BE2C (cell line): ENCODE results near the gene PHYHD1.

ENCODE experiments used
- DNase-seq: peaks from one replicate; pipeline ENCODE4 v3.0.0-alpha.2; 2020
- H3K27me3 ChIP-seq: fragments of 250-450 bp; sonication (Bioruptor Pico); 2 replicates; pipeline ENCODE4 v1.5.1; 2020; ENCODE audit warnings: mild to moderate bottlenecking
- H3K36me3 ChIP-seq: fragments of 250-450 bp; sonication (Bioruptor Pico); 2 replicates; pipeline ENCODE4 v1.5.1; 2020; ENCODE audit warnings: mild to moderate bottlenecking
- H3K4me1 ChIP-seq: fragments of 250-450 bp; sonication (Bioruptor Pico); 2 replicates; pipeline ENCODE4 v1.5.1; 2020
- H3K4me3 ChIP-seq: 2 replicates; pipeline ENCODE4 v1.5.1; 2011; ENCODE audit warnings: low read depth, low read length
- H3K9me3 ChIP-seq: fragments of 250-450 bp; sonication (Bioruptor Pico); 2 replicates; pipeline ENCODE4 v1.5.1; 2020
- TF ChIP-seq, protein P1 (sequence below): IDR thresholded peaks from 2 replicates; pipeline ENCODE4 v1.5.1; 2012; ENCODE audit warnings: mild to moderate bottlenecking, low read depth, low read length

PHYHD1 gene

DNA sequence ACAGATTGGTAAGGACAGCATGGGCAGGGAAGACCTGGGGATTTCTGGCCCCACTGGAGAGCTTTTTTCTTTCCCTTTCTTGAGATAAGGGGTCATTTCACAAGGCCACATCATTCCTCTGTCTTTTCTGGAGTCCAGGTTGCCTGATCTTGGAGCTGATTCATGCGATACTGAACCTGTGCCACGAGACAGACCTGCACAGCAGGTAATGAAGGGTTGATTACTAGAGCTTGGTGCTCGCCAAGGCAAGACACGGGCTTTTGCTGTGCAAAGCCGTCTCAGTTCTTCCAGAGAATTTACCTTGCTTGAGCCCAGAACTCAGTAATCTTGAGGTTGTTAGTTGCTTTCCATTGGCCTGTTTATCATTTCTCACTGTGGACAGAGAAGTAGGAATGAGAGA, 65.9 kb downstream of the PHYHD1 start:
- H3K27me3 ChIP-seq, result no peaks in the 10 kb centered on the region
- no peak overlapping the region for H3K4me3 ChIP-seq
- DNase-seq, result no peak
- H3K9me3 ChIP-seq, result no peaks in the 10 kb centered on the region
- TF ChIP-seq, protein P1, sequence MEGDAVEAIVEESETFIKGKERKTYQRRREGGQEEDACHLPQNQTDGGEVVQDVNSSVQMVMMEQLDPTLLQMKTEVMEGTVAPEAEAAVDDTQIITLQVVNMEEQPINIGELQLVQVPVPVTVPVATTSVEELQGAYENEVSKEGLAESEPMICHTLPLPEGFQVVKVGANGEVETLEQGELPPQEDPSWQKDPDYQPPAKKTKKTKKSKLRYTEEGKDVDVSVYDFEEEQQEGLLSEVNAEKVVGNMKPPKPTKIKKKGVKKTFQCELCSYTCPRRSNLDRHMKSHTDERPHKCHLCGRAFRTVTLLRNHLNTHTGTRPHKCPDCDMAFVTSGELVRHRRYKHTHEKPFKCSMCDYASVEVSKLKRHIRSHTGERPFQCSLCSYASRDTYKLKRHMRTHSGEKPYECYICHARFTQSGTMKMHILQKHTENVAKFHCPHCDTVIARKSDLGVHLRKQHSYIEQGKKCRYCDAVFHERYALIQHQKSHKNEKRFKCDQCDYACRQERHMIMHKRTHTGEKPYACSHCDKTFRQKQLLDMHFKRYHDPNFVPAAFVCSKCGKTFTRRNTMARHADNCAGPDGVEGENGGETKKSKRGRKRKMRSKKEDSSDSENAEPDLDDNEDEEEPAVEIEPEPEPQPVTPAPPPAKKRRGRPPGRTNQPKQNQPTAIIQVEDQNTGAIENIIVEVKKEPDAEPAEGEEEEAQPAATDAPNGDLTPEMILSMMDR, result no peak
- H3K4me1 ChIP-seq, result no peaks in the 10 kb centered on the region
- peaks cover 87% of the 10 kb centered on the region for H3K36me3 ChIP-seq

DNA sequence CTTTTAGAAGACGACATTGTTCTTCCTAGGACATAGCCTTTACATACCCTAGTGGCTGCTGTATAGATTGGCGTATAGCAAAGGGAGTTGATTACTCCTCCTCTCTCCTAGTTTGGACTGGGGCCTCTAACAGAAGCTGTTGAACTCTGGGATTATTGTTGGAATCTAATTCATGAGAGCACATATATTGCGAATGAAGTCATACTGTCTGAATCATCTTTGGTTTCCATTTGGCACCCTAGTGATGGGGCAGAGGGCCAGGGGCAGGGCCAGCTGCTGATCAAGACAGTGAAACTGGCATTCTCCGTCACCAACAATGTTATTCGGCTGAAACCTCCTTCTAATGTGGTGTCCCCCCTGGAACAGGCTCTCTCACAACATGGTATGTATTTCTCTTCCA, 67.0 kb downstream of the PHYHD1 start:
- H3K27me3 ChIP-seq, result no peaks in the 10 kb centered on the region
- no peaks in the 10 kb centered on the region for H3K4me1 ChIP-seq
- no peak overlapping the region for H3K4me3 ChIP-seq
- H3K9me3 ChIP-seq, result no peaks in the 10 kb centered on the region
- DNase-seq, result no peak
- TF ChIP-seq, protein P1, result no peak
- H3K36me3 ChIP-seq, result peaks cover 81% of the 10 kb centered on the region
